ENCODE results near the gene LRRC8E. TPM values are rescaled to one million over a fixed set of nuclear protein-coding genes. Genes with fewer than 3 reads are reported as not detected.

LRRC8E gene
- total RNA-seq, 1 experiment from 2014 or later: 0.77 TPM

DNA sequence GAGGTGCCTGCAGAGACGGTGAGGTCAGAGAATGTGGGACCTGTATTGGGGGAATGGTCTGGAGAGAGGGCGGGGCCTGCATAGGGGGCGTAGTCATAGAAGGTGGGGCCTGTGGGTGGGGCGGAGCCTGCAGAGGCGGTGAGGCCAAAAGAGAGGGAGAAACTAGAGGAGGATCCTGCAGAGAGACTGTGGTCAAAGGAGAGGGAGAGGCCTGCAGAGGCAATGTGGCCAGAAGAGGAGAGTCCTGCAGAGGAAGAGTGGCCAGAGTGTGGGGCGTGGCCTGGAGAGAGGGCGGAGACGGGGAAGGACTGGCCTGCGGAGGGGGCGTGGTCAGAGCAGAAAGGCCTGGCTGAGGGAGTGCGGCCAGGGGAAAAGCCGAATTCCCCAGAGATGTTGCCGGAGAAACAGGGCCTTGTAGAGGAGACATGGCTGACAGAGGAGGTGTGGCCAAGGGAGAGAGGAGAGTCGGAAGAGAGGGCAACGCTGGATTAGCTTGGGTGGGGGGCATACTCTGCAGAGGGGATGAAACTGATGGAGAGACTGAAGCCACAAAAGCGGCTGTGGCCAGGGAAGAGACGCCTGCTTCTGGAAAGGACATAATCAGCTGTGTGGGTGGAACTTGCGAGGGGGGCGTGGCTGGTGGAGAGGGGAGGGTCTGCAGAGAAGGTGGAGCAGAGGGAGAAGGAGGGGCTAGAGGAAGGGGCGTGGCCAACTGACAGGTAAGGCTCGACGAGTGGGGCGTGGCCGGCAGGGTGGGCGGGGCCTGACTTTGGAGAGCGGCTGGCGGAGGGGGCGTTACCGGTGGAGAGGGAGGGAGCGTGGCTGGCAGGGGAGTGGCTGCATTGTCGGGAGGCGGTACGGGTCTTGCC is 16.6 kb upstream of the LRRC8E start:
- CTCF ChIA-PET: no interaction called here
- Histone ChIP-seq H3K27me3 (replicated peaks; ENCODE audit: insufficient read depth, low read depth, low read length, poor library complexity) (no peaks in the 10 kb centered on the region), H3K9me3 (ENCODE audit: low read depth, low read length, poor library complexity, severe bottlenecking) (no peaks in the 10 kb centered on the region), H3K4me3 (ENCODE audit: low read depth, low read length, poor library complexity, severe bottlenecking) (peak overlapping the region; percentile 42), H3K36me3 (ENCODE audit: insufficient read depth, low read length, poor library complexity, severe bottlenecking) (no peaks in the 10 kb centered on the region), H3K4me1 (ENCODE audit: insufficient read depth, low read length, poor library complexity, severe bottlenecking) (peaks cover 42% of the 10 kb centered on the region), H3K27ac (ENCODE audit: low read depth, low read length, poor library complexity, severe bottlenecking) (peak overlapping the region; percentile 81)
- BruUV-seq (replicated peaks): no TSS peak
- TF ChIP-seq EZH2 (IDR thresholded peaks at IDR 0.05; ENCODE audit: borderline replicate concordance, low read depth, low read length, poor library complexity, severe bottlenecking): no peak
- TF ChIP-seq, protein P1, sequence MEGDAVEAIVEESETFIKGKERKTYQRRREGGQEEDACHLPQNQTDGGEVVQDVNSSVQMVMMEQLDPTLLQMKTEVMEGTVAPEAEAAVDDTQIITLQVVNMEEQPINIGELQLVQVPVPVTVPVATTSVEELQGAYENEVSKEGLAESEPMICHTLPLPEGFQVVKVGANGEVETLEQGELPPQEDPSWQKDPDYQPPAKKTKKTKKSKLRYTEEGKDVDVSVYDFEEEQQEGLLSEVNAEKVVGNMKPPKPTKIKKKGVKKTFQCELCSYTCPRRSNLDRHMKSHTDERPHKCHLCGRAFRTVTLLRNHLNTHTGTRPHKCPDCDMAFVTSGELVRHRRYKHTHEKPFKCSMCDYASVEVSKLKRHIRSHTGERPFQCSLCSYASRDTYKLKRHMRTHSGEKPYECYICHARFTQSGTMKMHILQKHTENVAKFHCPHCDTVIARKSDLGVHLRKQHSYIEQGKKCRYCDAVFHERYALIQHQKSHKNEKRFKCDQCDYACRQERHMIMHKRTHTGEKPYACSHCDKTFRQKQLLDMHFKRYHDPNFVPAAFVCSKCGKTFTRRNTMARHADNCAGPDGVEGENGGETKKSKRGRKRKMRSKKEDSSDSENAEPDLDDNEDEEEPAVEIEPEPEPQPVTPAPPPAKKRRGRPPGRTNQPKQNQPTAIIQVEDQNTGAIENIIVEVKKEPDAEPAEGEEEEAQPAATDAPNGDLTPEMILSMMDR (conservative IDR thresholded peaks at IDR 0.05; ENCODE audit: low read depth, low read length): no peak
- peak; percentile 96 for DNase-seq (ENCODE audit: low spot score)
- intact Hi-C loops (cut with micrococcal nuclease; ENCODE audit: unreplicated experiment): loop anchor here (2.0 to 5.0 kb wide), 2 partner anchors 31 to 51 kb away; partner anchors contain the start of genes MAP2K7 and SNAPC2
- POLR2A ChIA-PET (ENCODE audit: low non-redundant PET): no interaction called here

- Histone ChIP-seq H3K4me3 (ENCODE audit: low read depth, low read length, poor library complexity, severe bottlenecking) (peak overlapping the region; percentile 42), H3K9me3 (ENCODE audit: low read depth, low read length, poor library complexity, severe bottlenecking) (no peaks in the 10 kb centered on the region), H3K27me3 (replicated peaks; ENCODE audit: insufficient read depth, low read depth, low read length, poor library complexity) (no peaks in the 10 kb centered on the region), H3K36me3 (ENCODE audit: insufficient read depth, low read length, poor library complexity, severe bottlenecking) (no peaks in the 10 kb centered on the region), H3K27ac (ENCODE audit: low read depth, low read length, poor library complexity, severe bottlenecking) (no peak overlapping the region), H3K4me1 (ENCODE audit: insufficient read depth, low read length, poor library complexity, severe bottlenecking) (peaks cover 42% of the 10 kb centered on the region)
- no peak for DNase-seq (ENCODE audit: low spot score)
- TF ChIP-seq, protein P1 (conservative IDR thresholded peaks at IDR 0.05; ENCODE audit: low read depth, low read length): no peak
- TF ChIP-seq EZH2 (IDR thresholded peaks at IDR 0.05; ENCODE audit: borderline replicate concordance, low read depth, low read length, poor library complexity, severe bottlenecking): no peak
- intact Hi-C loops (cut with micrococcal nuclease; ENCODE audit: unreplicated experiment): loop anchor here (5.0 kb wide), 1 partner anchor 50 kb away; the partner anchor contains the start of gene SNAPC2
- POLR2A ChIA-PET (ENCODE audit: low non-redundant PET): no interaction called here
- CTCF ChIA-PET: no interaction called here
- no TSS peak for BruUV-seq (replicated peaks)
Measured at GRCh38 chr19:7872306-7873204, 15.8 kb upstream of the LRRC8E start.

DNA sequence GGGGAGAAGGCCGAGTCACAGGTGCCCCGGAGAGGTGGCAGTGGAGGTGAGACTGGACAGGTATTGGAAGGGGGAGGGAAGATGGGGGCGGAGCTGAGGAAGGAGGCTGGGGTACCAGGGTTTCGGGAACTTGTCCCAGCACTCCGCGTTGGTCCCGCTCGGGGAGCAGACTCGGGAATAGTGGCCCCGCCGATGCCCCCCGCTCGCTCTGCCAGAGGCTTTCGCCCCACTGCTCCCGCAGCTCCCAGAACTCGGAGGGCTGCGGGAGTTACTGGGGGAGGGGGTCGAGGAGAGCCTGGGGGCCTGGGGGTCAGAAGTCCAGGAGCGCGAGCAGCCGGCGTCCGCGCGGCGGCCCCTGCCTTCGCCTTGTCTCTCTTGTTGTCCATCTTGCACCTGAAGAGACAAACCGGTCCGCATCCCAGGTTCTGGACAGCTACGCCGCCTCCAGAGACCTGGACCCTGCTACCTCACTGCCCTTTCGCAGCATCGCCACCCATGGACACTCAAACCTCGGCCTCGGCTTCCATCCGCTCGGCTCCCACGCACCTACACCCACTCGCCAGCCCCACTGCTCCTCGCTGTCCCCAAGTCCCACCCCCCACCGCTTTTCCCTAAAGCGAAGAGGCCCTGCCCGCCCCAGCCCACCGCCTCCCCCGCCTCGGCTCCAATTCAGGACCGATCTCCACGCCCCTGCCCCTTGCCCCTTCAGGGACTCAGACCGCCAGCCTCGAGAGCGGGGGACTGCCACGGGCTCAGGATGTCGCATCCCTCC is 14.8 kb upstream of the LRRC8E start:
- TF ChIP-seq, protein P1 (conservative IDR thresholded peaks at IDR 0.05; ENCODE audit: low read depth, low read length): no peak
- intact Hi-C loops (cut with micrococcal nuclease; ENCODE audit: unreplicated experiment): loop anchor here (5.0 kb wide), 1 partner anchor 49 kb away; the partner anchor contains the start of gene SNAPC2
- Histone ChIP-seq H3K9me3 (ENCODE audit: low read depth, low read length, poor library complexity, severe bottlenecking) (no peaks in the 10 kb centered on the region), H3K4me3 (ENCODE audit: low read depth, low read length, poor library complexity, severe bottlenecking) (peak overlapping the region; percentile 71), H3K27ac (ENCODE audit: low read depth, low read length, poor library complexity, severe bottlenecking) (no peak overlapping the region), H3K4me1 (ENCODE audit: insufficient read depth, low read length, poor library complexity, severe bottlenecking) (peaks cover 38% of the 10 kb centered on the region), H3K27me3 (replicated peaks; ENCODE audit: insufficient read depth, low read depth, low read length, poor library complexity) (no peaks in the 10 kb centered on the region), H3K36me3 (ENCODE audit: insufficient read depth, low read length, poor library complexity, severe bottlenecking) (no peaks in the 10 kb centered on the region)
- ChIA-PET POLR2A (ENCODE audit: low non-redundant PET) (no interaction called here), CTCF (no interaction called here)
- DNase-seq (ENCODE audit: low spot score): no peak
- no TSS peak for BruUV-seq (replicated peaks)

Data from A673 (cell line).